NB4 (cell line): ENCODE results near the gene CEMP1.
"Not testable (repeated sequence)": the region's sequence is repeated elsewhere in the genome, so short reads cannot be mapped to it uniquely, and the experiment has no call there.

Experiments used
- DNase-seq: peaks from one replicate; pipeline ENCODE4 v3.0.0; 2010; ENCODE audit warnings: low read depth
- H3K4me3 ChIP-seq: one replicate; pipeline ENCODE4 v1.5.1; 2011; ENCODE audit warnings: mild to moderate bottlenecking, low read depth, low read length, moderate library complexity
- MYC ChIP-seq: IDR thresholded peaks from 2 replicates; pipeline ENCODE4 v1.6.1; 2011; ENCODE audit warnings: low read depth, low read length
- POLR2A ChIP-seq: IDR thresholded peaks from 2 replicates; pipeline ENCODE4 v1.6.1; 2011; ENCODE audit warnings: mild to moderate bottlenecking; ENCODE audit not compliant: insufficient read length; ENCODE audit errors: extremely low read depth
- TF ChIP-seq, protein P1 (sequence below): IDR thresholded peaks from 2 replicates; pipeline ENCODE4 v1.6.1; 2011; ENCODE audit warnings: low read depth, low read length
- TF ChIP-seq, protein P2 (sequence below): IDR thresholded peaks from one replicate; pipeline ENCODE4 v1.5.1; 2012; ENCODE audit warnings: low read depth, low read length

The CEMP1 gene

DNA sequence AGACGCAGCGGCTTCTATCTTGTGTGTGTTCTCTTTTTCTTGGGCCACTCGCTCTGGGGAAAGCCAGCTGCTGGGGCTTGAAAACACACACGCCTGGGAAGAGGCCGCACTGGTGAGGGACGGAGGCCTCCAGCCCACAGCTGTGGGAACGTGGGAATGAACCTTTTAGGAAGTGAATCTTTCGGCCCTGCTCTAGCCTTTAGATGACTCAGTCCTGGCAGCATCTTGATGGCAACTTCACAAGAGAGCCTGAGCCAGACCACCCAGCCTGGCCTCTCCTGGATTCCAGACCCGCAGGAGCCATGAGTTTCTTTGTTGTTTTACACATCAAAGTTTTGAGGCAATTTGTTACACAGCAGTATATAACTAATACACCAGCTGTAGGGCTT, 4.4 kb upstream of the CEMP1 start:
- TF ChIP-seq, protein P1, sequence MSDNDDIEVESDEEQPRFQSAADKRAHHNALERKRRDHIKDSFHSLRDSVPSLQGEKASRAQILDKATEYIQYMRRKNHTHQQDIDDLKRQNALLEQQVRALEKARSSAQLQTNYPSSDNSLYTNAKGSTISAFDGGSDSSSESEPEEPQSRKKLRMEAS: no peak
- TF ChIP-seq MYC (no peak), POLR2A (no peak)
- TF ChIP-seq, protein P2, sequence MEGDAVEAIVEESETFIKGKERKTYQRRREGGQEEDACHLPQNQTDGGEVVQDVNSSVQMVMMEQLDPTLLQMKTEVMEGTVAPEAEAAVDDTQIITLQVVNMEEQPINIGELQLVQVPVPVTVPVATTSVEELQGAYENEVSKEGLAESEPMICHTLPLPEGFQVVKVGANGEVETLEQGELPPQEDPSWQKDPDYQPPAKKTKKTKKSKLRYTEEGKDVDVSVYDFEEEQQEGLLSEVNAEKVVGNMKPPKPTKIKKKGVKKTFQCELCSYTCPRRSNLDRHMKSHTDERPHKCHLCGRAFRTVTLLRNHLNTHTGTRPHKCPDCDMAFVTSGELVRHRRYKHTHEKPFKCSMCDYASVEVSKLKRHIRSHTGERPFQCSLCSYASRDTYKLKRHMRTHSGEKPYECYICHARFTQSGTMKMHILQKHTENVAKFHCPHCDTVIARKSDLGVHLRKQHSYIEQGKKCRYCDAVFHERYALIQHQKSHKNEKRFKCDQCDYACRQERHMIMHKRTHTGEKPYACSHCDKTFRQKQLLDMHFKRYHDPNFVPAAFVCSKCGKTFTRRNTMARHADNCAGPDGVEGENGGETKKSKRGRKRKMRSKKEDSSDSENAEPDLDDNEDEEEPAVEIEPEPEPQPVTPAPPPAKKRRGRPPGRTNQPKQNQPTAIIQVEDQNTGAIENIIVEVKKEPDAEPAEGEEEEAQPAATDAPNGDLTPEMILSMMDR: no peak
- H3K4me3 ChIP-seq: no peak overlapping the region
- no peak for DNase-seq

DNA sequence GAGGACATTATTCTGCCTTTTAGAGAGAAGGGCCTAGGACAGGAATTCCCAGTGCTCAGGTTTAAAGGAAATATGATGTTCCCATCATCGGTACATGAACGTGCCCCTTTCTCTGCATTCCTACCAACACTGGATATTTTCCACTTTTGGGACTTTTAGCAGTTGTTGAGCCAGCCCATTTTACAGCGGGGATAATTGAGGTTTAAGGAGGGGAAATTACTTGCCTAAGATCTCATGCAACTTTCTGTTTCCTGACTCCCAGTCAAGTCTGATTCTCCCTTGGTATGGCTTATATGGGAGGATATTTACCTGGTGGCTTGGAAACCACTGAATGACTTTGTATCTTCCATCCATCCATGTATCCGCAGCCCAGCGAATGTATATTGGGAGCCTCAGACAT, 3.1 kb upstream of the CEMP1 start:
- not testable (repeated sequence) for DNase-seq, H3K4me3 ChIP-seq

DNA sequence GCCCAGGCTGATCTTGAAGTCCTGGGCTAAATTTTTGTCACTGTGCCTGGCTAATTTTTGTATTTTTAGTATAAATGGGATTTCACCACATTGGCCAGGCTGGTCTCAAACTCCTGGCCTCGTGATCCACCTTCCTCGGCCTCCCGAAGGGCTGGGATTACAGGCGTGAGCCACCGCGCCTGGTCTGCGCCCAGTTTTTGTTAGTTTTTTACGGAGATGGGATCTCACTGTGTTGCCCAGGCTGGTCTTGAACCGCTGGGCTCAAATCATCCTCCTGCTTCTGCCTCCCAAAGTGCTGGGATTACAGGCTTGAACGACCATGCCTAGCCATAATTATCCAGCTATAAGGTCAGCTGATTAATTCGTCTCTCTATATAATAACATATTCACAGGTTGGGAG, 2.7 kb upstream of the CEMP1 start:
- no peak for DNase-seq
- TF ChIP-seq, protein P2: no peak
- TF ChIP-seq MYC (no peak), POLR2A (no peak)
- TF ChIP-seq, protein P1: no peak
- no peak overlapping the region for H3K4me3 ChIP-seq

DNA sequence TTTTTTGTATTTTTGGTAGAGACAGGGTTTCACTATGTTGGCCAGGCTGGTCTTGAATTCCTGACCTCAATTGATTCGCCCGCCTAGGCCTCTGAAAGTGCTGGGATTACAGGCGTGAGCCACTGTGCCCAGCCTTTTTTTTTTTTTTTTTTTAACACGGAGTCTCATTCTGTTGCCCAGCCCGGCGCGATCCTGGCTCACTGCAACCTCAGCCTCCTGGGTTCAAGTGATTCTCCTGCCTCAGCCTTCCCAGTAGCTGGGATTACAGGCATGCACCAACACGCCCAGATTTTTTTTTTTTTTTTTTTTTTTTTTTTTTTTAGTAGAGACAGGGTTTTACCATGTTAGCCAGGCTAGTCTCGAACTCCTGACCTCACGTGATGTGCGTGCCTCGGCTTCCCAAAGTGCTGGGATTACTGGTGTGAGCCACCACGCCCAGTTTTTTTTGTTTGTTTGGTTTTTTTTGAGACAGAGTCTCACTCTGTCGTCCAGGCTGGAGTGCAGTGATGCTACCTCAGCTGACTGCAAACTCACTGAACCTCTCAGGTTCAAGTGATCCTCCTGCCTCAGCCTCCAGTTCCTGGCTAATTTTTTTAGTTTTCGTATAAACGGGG, 2.0 kb upstream of the CEMP1 start:
- H3K4me3 ChIP-seq, DNase-seq: not testable (repeated sequence)

DNA sequence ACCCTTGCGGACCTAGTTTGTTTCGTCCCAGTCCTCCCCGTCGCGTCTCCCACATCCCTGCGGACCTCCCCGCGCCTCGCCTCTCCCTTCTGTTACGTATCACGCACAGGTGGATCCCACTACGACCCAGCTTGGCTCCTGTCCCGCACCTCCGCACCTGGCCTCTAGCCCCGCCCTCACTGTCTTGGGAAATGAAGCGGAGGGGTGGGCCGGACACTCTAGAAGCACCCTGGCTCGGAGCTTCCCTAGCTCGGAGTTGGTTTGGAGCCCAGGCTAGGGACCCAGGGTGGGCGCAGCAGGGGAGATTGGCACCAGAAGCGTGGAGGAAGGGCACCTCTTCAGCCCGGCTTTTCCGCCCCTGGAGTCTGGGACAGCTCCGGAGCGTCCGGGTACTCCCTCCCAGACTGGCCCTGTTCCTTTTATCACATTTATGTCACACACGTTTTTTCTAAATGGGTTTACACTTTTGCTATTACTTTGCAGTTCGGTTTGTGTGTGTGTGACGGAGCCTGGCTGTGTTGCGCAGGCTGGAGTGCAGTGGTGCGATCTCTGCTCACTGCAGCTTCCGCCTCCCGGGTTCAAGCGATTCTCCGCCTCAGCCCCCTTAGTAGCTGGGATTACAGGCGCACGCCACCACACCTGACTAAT, 1.4 kb upstream of the CEMP1 start:
- TF ChIP-seq, protein P1: 0 out of 2 replicates have a peak, but pooled peaks have one; percentile 2
- TF ChIP-seq POLR2A: peak; percentile 1
- TF ChIP-seq, protein P2: no peak
- H3K4me3 ChIP-seq: peak overlapping the region; percentile 51
- peak; percentile 67 for DNase-seq

DNA sequence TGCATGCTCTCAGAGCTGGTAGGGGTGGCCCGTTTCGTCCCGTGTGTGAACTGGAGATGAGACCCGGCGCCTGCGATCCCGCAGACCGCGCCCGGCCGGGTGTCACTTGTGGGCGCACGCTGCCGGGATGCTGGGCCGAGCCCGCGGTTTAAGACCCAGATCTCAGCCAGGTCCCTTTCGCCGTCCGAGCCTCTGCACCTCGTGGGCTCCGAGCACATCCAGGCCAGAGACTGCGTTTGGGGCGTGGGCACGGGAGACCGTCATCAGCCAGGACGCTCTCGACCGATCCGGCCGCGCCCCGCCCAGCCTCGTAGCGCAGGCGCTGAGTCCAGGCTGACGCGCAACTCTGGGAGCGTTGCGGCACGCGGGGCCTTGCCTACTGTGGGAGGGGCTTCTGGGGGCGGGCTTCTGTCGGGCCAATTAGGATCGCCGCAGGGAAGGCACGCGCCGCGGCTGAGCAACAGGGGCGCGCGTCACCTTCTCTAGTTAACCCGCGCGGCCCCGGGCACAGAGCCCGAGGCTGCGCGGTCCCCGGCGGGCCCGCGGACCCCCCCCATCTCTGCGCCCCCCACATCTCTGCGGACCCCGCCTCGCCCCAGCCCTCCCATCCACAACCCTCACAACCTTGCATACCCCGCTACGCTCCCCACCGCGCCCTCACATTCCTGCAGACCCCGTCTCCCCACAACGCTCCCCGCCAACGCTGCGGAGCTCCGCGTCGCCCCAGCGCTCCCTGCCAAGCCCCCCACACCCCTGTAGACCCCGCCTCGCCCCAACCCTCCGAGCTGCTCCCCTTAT, 687 bp upstream of the CEMP1 start:
- peak; percentile 50 for TF ChIP-seq POLR2A
- TF ChIP-seq, protein P1: peak; percentile 83
- TF ChIP-seq, protein P2: no peak
- peak overlapping the region; percentile 51 for H3K4me3 ChIP-seq

More for the DNA sequence above, 687 bp upstream of the CEMP1 start:
- peak; percentile 96 for DNase-seq
